Stimulated activated CD4-positive, alpha-beta T cell treated with anti-CD3 and anti-CD28 coated beads, Interleukin-4, amount 100 ng/mL, for 24 hours (primary cell): ENCODE data around the gene CMTM5.
"Not testable (repeated sequence)": the region's sequence is repeated elsewhere in the genome, so short reads cannot be mapped to it uniquely, and the experiment has no call there.

Source experiments
- DNase-seq: peaks from one replicate; pipeline ENCODE4 v3.0.0-alpha.2; 2020

CMTM5 gene

GRCh38 chr14:23379366-23380196 lies 2.7 kb downstream of the CMTM5 start:
- DNase-seq, result peak; percentile 69

- no peak for DNase-seq
Observed at GRCh38 chr14:23380197-23380914, 3.5 kb downstream of the CMTM5 start.

GRCh38 chr14:23380976-23381375 lies 4.1 kb downstream of the CMTM5 start:
- no peak for DNase-seq

GRCh38 chr14:23381871-23382270 lies 5.0 kb downstream of the CMTM5 start:
- no peak for DNase-seq

- DNase-seq, result no peak
Observed at GRCh38 chr14:23382276-23382675, 5.4 kb downstream of the CMTM5 start.

- DNase-seq, result no peak
Observed at GRCh38 chr14:23382731-23383440, 6.0 kb downstream of the CMTM5 start.

- DNase-seq, result no peak
Observed at GRCh38 chr14:23384364-23385080, 7.7 kb downstream of the CMTM5 start.

- DNase-seq, result no peak
Observed at GRCh38 chr14:23385244-23385641, 8.4 kb downstream of the CMTM5 start.

- no peak for DNase-seq
Observed at GRCh38 chr14:23385642-23386265, 8.9 kb downstream of the CMTM5 start.

GRCh38 chr14:23386266-23386657 lies 9.4 kb downstream of the CMTM5 start:
- not testable (repeated sequence) for DNase-seq

GRCh38 chr14:23386999-23387398 lies 10.2 kb downstream of the CMTM5 start:
- no peak for DNase-seq

- no peak for DNase-seq
Observed at GRCh38 chr14:23387916-23388882, 11.4 kb downstream of the CMTM5 start.

GRCh38 chr14:23388996-23389395 lies 12.2 kb downstream of the CMTM5 start:
- DNase-seq, result no peak

- DNase-seq, result no peak
Observed at GRCh38 chr14:23389396-23389795, 12.6 kb downstream of the CMTM5 start.

GRCh38 chr14:23389871-23390270 lies 13.0 kb downstream of the CMTM5 start:
- DNase-seq, result not testable (repeated sequence)

GRCh38 chr14:23392613-23393012 lies 15.8 kb downstream of the CMTM5 start:
- no peak for DNase-seq

- DNase-seq, result no peak
Observed at GRCh38 chr14:23396126-23396525, 19.3 kb downstream of the CMTM5 start.

- DNase-seq, result no peak
Observed at GRCh38 chr14:23396781-23397407, 20.0 kb downstream of the CMTM5 start.

- DNase-seq, result no peak
Observed at GRCh38 chr14:23398348-23398747, 21.5 kb downstream of the CMTM5 start.

GRCh38 chr14:23399136-23399535 lies 22.3 kb downstream of the CMTM5 start:
- DNase-seq, result no peak

GRCh38 chr14:23399591-23399990 lies 22.7 kb downstream of the CMTM5 start:
- DNase-seq, result no peak
